ENCODE data around the gene LRRC7.

DNA sequence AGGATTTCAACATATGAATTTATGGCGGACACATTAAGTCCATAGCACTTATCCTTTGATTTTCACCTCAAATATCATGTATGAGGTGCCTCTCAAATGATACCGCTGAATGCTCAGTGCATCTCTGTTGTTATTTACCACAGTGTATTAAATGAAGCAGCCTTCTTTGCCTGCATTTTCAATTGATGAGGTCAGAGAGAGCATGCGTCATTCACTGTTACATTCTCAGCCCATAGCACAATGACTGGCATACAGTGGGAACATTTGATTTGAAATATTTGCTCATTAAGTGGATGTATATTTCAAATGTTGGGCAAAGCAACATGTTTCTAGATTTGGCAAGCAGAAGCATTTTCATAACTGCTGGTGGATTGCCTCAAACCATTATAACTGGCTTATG lies 45.7 kb downstream of the LRRC7 start:
- TF ChIP-seq CTCF (conservative IDR thresholded peaks at IDR 0.05; ENCODE audit: low read length): no peak
- no peak for TF ChIP-seq EZH2phosphoT487 (IDR thresholded peaks at IDR 0.05; ENCODE audit: borderline replicate concordance)
